ENCODE data around the gene ANKRD6.
"Not testable (repeated sequence)": the region's sequence is repeated elsewhere in the genome, so short reads cannot be mapped to it uniquely, and the experiment has no call there.

- not testable (repeated sequence) for TF ChIP-seq CTCF (IDR thresholded peaks at IDR 0.05); EZH2 (IDR thresholded peaks at IDR 0.05; ENCODE audit: borderline replicate concordance, insufficient read depth, low read depth, low read length, poor library complexity, severe bottlenecking)
Observed at GRCh38 chr6:89641581-89641980, 208.6 kb downstream of the ANKRD6 start.

Data from B cell (primary cell).